PC-3 (cell line): ENCODE results near the gene PLXNA4.

Source experiments
- CTCF ChIP-seq: fragments of 300-600 bp; sonication (generic); conservative IDR thresholded peaks from 2 replicates; pipeline ENCODE4 v1.5.1; 2017; ENCODE audit warnings: antibody characterized with exemption, low read depth, mild to moderate bottlenecking, low read length
- EZH2 ChIP-seq: fragments of 300-600 bp; sonication (generic); IDR thresholded peaks from one replicate; pipeline ENCODE4 v1.6.1; 2017; ENCODE audit warnings: antibody characterized with exemption, mild to moderate bottlenecking, low read length; ENCODE audit not compliant: unreplicated experiment

GRCh38 chr7:132436121-132436520, 140.1 kb downstream of the PLXNA4 start:
- no peak for TF ChIP-seq CTCF
- TF ChIP-seq EZH2 = no peak
